ENCODE results near the gene BARHL2.

BARHL2 gene

DNA sequence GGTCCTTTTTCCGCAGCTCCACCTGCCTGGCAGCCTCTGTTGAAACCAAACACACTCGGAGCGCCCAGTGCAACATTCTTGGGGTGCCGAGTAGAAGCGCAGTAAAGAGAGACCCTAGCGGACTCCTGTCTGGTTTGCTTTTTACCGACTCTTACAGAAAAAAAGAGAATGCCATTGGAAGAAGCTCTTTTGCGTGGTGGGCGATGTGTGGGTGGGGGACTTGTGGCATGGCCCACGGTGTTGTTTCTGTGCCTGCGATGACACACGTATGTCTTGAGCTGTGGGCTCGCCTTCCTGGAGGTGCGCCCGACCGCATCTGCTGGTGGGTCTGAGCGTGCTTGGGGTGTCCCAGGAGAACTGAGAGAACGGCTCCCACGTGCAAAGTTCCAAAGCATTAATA, 7.3 kb upstream of the BARHL2 start:
- DNase-seq: no peak

DNA sequence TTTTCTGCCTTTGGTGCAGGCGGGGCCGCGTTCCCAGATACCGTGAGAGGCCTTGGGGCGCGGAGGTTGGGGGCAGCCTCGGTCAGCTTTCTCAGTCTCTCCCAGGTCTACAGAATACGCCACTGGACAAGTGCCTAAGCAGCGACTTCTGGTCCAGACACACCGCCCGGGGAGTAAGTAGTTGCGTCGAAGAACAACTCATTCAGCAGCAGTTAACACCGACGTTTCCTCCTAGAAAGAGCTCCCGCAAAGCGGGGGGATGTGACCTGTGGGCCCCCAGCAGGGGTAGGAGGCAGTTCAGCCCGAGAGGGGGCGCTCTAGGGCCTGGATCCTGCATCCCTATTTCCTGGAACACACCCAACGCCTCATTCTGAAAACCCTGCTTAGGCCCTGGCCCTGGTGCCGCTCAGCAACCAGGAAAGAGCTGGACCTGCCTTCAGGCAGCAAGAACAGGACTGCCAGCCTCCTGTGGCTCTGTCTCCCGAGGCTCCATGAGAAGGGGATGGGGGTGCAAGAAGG, 6.5 kb upstream of the BARHL2 start:
- DNase-seq: no peak

DNA sequence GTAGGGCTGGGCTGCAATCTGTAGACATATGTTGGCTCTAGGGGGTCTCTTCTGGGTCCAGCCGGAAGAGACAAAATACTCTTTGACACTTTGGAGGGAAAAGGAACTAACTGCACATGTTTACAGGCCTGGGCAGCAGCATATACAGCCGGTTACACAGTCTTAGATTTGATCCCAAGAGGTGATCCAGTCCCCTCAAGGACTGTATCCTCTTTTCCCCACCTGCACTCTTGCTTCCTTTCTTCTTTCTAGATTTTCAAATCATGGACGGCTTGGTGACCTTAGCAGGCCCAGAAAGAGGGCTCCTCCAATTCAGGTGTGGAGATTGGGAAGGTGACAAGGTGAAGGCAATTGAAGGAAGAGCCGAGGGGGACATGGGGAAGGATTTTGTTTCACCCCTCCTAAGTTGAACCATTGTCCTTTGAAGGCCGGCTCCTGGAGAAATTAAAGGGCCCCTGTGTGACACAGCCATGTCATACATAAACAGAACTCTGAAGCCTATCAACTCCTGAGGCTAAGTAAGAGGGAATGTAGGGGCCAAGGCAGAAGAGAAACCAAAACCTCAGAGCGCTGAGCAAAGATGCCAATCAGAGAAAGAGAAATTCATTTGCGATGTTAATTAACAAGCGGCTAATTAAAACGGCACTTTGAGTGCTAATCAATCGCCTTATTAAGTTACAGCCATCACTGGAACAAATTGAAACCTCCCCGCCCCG, 5.9 kb upstream of the BARHL2 start:
- no peak for DNase-seq

DNA sequence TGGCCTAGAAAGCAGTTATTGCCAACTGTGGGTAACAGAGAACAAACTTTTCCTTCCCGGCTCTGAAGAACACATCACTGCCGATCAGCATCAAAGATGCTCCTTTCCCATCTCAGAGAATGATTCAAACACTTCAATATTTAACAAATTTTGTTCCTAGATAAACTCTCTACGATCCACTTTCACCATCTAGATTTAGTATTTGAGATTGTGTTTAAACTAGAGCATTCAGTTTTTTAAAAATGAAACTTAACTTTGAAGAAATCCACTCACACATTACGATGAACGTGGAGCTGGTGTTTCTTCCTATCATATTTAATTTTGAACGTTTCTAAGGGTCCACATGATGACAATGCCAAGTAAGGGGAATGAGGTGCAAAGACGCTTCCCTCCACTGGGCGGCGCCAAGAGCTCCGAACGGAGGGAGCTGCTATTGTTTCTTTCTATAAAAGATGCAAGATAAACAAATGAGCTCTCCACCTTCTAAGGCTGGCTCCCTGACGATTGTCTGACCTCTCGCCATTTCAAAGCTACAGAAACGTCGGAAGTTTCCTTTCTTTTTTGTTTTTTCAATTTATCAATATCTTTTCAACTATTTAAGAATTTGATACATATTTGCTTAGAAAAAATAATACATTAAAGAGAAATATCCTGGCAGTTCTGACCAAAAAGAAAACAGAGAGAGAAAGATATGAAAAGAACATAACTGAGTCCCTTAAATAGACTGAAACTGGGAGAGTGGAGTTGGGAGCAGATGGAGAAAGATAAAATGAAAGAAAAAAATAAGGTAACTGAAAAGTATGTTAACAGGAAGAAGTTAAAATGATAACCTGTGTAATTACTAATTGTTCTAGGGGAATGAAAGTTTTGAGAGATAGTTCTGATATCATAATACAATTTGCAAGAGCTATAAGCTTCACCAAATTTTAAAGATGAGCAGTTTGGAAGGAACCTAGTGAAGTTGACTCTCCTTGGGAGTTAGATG, 4.4 kb upstream of the BARHL2 start:
- peak; percentile 31 for DNase-seq

DNA sequence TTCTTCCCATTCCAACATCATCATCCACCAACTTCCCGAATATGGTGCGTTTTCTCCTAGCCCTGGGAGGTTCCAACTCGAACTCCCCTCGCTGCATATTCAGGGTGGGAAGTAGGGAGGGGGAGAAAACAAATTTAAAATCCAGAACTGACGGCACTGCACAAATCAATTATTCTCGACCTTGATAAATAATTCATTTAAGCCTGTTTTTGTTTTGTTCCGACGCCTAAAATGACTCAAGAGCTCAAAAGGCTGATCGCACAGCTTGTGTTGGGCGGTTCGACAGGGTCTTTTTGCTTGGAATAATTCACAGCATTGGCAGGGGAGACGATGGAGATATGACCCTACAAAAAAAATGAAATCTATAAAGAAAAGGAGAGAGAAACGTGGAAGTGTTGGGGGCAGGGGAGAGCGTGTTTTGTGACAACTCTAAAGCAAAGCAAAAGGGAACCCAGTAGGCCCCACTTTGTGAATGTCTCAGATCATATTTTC, 3.1 kb upstream of the BARHL2 start:
- no peak for DNase-seq

DNA sequence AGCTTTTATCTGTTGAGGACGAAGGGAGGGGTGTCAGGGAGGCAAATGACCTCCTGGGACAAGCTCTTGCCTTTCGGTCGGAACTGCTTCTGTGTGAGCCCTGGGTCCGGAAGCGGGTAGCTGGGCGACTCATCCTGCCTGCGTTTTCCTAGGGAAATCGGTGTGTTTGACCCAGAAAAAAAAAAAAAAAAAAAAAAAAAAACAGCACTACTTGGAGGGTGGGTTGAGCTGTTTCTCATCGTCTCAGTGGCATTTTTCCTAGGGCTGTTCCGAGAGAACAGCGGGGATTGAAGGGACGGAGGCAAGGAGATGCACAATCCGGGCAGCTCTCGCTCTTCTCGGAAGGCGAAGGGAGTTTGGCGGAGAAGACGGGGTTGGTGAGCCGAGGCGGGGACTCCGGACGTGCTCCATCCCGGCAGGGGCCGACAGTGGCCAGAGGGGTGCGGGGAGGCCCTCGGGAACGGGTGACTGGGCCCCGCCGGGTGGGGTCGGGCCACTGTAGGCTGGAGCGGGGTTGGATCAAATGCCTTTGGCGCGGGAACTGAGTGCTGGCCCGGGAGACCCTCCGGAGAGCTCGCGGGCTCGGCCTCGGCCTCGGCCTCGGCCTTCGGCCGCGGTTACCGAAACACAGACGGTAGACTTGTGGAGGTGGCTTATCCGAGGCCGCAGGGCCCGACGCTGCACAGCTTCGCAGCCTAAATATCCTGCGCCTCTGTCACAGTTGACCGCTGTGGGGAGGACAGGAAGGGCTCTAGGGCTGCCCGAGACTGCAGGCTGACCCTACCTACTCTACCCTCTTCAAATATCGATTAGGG, 2.4 kb upstream of the BARHL2 start:
- no peak for DNase-seq

DNA sequence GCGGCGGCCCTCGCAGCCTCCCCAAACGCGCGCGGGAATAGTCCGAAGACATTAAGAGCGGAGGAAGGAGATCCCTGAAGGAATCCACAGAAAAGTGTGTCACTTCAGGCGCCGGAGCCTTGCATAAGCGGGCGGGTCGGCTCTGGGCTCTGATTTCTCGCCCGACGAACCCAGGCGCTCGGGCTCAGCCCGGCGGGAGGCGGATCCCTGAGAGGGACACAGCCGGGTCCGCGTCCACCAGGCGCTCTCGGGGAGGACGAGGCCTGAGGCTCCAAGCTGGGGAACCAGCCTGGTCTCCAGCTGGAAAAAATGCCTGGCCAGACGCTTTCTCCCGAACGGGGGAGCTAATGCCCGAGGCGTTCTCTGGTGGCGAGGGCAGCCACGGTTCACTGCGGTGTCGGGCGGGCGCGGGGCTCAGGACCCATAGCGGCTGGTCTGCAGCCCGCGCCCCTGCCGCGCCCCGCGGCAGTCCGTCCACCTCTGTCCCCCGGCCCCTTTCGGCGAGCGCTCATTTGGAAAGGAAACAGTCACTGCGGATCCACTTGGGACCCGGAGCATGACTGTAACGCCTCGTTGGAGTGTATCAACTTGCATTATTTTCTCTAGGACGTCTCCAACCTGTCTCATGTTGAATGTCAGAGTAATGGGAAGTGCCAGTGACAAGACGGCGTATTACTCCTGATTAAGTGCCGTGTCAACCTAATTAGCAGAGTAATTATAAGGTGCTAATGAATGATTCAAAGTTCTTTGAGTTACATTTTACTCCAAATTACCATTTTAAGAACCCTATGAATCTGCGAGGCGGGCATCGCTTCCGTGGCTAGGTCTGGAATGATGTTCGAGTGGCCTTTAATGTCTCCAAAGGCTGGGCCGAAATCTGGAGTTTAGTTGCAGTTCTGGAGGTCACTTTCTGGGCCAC, 1.6 kb upstream of the BARHL2 start:
- DNase-seq: no peak

DNA sequence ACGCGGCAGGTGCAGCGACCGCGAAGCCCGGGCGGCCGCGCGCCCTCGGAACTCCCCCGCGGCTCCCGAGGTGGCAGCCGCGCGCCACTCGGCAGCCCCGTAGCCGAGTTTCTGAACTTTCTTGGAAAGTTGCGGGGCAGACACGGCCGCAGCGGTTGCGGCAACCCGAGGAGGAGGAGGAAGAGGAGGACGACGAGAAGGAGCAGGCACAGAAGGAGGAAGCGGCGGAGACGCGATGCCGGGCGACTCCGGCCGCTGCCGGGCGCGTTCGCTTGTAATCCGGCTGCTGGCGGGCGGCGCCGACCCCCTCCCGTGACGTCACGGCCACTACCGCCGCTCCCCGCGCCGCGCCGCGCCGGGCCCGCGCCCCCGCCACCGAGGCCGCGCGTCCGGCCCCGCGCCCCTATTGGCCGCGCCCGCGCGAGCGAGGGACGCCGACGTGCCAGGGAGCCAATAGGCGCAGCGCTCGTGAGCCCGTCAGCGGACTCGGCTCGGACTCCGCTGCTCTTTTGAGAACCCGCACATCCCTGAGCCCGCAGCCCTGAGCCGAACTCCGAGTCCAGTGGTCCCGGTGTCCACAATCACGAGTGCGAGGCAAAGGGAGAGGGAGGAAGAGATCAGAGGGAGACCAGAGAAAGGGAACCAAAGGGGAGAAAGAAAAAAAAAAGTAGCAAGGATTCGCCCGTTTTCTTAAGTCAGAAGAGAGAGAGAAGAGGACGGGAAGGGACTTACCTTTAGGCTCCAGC, 736 bp upstream of the BARHL2 start:
- peak; percentile 18 for DNase-seq

DNA sequence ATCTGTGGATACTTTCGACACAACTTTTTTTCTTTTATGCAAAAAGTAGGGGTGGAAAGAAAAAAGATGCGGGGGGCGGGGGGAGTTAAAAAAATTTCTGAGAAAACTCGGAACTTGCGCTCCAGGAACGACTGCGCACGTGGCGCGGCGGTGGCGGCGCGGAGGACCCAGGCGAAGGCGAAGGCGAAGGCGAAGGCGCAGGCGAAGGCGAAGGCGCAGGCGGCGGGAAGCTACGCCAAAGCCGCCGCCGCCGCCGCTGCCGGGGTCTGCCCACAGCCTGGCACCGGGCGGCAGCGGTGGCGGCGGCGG, 208 bp upstream of the BARHL2 start:
- no peak for DNase-seq

DNA sequence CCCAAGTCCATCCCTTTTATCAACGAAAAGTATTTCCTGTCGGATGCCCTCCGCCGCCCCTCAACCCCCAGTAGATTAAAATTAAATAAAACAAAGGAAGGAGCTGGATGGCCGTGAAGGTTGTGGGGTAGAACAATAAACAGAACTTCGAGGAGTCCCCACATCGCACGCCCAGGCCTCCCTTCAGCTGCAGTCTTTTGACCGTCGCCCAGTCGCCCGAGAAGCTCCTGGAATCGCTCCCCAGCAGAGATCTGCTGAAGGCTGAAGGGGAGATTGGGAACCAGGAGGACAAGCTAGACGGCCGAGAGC, 905 bp downstream of the BARHL2 start:
- DNase-seq: no peak

DNA sequence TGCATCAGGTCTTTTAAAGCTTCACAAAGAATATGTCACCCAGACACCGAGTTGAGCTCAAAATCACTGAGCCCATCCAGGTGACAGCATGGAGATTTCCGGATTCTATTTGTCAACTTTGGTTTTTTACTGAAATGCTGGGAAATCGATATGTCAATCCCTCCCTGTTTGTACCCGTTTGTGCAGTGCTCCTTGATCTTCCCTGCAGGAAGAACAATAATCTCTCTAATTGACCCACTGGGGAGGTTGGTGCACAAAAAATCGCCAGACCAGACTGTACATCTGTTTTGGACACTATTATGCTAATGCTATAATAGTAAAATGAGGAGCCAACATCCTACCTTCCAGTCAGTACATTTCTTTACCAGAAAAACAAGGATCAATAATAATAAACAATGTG, 1.8 kb downstream of the BARHL2 start:
- DNase-seq: no peak

DNA sequence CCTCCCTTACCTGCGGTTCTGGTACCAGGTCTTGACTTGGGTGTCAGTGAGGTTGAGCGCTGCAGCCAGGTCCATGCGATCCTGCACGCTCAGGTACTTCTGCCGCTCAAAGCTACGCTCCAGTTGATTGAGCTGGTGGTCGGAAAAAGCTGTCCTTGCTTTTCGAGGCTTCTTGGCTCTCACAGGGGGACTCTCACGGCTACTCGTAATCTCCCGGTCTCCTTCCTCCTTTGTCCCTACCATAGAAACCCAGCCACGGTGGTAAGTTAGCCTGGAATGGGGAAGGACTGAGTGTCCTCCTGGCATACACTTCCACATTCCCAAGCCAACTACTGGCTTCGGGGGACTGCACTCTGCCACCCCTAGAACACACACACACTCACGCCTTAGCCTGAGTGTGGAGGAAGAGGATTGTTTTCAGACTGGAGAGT, 2.6 kb downstream of the BARHL2 start:
- no peak for DNase-seq

DNA sequence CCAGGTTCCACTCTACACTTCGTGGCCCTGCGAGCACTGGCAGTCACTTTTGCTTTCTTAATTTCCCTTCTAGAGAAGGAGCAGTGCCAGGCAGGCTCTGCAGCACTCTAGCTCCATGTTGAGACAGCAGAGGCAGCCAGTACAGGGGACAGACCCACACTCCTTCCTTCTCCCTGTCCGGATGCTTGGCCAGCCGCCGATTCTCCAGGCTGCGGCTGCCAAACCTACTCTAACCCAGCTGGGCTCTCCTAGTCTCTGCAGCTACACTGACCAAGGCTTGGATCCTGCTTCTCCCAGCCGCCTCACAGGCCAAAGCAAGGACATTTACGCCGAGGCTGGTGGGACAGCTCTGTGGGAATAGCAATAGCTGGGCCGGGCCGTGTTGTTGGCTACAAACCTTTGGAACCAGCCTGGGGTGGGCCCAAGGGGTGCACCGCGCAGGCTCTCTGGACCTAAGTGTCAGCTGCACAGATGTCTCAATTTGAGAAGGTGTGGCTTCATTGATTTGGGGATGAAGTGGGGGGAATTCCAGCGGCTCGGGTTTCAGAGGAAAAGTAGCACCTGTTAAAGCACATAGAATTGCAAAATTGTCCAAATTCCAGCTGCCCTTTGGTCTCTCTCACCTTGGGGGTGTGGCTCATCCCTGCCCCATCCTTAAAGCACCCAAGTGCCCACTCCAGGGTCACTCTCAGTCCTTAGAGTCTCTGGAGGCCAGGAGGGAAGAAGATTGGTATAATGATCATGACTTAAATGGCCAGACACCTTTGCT, 3.2 kb downstream of the BARHL2 start:
- DNase-seq: no peak

DNA sequence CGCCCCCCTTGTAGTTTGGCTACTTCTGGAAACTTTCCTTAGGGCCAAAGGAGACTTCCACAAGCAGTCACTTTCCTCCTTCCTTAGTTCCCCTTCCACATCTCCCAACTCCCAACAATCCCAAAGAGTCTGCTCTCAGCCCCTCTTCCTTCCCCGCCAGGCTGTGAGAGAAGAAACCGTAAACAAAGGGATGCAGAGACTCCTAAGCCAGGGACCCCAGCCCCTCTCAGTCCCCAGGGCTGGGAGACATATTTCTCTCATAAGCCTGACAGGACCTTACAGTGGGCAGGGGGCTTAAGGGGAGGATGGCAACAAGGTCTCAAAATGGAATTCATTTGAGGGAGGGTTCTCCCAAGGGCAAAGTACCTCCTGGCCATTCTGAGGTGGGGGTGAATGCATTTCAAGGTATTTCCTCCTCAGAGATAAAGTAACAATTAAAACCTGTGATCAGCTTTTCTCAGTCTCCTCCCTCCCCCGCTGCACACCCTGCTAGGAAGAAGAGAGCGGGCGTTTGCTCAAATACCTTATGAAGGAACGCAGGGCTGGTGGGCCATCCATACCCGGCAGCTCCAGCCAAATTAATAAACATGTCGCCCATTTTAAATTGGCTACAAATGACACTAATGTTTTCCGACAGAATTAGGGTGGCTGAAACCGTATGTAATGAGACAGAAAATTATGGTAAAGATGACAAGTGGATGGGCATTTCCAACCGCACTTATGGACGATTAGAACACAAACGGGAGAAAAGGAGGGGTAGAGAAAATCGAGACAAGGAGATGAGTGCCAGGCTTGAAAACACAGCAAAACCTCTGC, 4.0 kb downstream of the BARHL2 start:
- DNase-seq: no peak

DNA sequence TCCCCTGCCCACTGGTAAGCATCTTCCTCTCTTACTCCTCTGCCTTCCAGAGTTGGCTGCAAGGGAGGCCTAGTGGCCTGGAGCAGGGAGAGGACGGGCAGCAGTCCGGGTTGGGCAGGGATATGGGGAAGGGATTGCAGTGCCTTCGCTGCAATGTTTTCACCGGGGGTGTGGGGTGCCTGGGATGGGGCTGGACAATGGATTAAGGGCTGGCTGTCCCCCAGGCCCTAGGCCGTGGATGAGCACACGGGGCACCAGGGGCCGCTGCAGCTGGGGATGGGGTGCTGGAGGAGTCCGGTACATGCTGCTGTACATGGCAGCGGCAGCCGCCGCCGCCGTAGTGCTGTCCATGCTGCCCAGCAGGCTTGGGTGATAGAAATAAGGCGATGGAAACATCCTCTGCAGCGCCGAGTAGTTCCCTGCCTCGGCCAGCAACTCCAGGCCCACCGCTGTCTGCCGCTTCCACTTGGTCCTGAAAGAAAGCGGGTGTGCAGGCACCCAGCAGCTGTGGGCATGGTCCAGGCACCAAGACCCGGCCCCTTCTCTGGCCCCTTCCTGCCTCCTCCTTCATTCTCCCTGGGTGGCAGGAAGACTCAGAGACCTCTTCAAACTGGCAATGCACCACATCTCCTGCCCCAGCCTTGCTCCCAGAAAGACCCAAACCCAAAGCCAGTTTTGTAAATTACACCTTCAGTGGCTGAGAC, 4.8 kb downstream of the BARHL2 start:
- DNase-seq: no peak

DNA sequence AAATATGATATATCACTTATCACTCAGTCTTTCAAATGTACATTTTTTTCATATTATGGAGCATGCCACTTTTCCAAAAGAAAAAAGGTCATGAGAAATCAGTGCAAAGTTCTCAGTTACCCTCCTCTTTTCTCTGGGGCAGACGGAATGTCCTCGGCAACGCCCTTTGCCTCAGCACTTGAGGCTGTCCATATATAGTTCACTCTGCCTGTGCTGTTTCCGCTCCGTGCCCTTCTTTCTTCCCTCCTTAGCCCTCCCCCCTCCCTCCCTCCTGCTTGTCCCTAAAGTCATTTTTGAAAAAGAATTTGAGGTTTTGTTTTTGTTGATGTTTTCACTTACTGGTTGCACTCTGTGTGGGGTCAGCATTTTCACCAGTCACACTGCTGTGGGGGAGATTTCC, 5.4 kb downstream of the BARHL2 start:
- DNase-seq: no peak

DNA sequence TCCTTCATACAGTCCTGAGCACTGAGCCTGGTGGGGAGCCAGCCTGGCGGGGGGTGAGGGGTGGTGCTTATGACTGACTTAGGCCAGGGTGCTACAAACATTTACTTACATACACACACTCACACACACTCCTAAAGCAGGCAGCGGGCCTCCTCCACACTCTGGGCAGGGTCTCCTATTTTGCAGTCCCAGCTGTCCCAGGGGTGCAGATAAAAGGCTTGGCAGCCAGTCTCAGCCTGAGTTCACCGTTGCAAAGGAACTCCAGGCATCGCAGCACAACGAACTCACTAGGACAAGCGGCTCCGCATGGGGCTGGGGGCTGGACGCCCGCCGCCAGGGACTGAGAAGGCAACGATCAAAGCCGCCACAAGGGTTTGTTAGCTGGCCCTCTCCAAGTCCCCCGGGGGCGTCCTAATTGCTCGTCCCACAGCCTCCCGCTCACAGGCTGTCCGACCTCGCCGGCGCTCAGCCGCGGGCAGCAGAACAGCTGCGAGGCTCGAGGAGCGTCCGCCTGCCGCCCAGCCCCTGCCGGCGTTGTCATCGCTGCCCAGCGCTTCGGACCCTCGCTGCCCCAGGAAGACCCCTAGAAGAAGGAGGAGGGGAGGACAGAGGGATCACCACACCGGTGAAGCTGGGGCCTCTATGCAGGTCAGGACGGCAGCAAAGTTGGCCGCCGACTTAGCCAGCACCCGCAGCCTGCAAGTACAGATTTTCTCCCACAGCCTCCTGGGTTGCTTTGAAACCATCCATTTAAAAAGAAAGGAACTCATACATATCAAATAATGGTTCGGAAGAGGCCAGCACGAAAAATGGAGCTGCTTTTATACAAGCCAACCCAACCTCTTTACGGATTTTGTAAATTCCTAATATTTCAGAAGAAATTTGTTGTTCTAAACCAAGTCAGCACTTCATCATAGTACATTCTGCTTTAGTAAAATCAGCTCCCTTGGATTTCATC, 6.2 kb downstream of the BARHL2 start:
- DNase-seq: no peak

DNA sequence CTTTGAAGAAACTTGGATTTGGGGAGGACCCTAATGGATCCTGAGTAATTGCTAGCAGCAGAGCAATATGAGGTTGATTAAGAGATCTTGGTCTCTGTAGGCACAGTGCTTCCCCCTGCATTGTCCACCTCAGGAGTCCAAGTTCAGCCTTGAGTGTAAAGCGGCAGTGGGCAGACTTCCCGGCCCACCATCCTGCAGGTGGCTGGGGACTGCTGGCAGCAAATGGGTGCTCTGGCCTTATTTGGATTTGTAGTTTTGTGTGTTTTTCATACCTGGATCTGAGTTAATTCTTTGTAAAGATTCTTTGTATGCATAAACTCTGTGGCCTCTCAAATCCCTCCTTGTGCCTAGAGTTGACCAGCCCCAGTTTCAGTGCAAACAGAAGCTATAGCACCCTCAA, 7.6 kb downstream of the BARHL2 start:
- DNase-seq: no peak

Data from fibroblast of skin of right quadriceps (primary cell).